Esophagus muscularis mucosa (tissue), 4 donors: Measurements from ENCODE around the gene SOCS3.

Experiments used
- EP300 ChIP-seq: sonication (generic); formaldehyde crosslinking; IDR thresholded peaks from one replicate; pipeline ENCODE4 v1.6.1; 2017; ENCODE audit warnings: antibody characterized with exemption
- POLR2A ChIP-seq: fragments of 450-650 bp; IDR thresholded peaks from one replicate; pipeline ENCODE4 v1.6.1; 2017; ENCODE audit warnings: antibody characterized with exemption, moderate library complexity, mild to moderate bottlenecking, low read depth
- TF ChIP-seq, protein P1 (sequence below), 3 experiments: fragments of 200-600 bp in 2 of 3; fragments of 450-650 bp in 1 of 3; sonication (generic) in 2 of 3; IDR thresholded peaks; one replicate each; pipeline ENCODE4 v1.5.1; 2017 to 2019; ENCODE audit warnings: antibody characterized with exemption in 3 of 3, mild to moderate bottlenecking in 2 of 3, moderate library complexity in 1 of 3

- TF ChIP-seq, protein P1, sequence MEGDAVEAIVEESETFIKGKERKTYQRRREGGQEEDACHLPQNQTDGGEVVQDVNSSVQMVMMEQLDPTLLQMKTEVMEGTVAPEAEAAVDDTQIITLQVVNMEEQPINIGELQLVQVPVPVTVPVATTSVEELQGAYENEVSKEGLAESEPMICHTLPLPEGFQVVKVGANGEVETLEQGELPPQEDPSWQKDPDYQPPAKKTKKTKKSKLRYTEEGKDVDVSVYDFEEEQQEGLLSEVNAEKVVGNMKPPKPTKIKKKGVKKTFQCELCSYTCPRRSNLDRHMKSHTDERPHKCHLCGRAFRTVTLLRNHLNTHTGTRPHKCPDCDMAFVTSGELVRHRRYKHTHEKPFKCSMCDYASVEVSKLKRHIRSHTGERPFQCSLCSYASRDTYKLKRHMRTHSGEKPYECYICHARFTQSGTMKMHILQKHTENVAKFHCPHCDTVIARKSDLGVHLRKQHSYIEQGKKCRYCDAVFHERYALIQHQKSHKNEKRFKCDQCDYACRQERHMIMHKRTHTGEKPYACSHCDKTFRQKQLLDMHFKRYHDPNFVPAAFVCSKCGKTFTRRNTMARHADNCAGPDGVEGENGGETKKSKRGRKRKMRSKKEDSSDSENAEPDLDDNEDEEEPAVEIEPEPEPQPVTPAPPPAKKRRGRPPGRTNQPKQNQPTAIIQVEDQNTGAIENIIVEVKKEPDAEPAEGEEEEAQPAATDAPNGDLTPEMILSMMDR (IDR thresholded peaks at IDR 0.05), result no peak
- TF ChIP-seq EP300 (no peak), POLR2A (no peak)
Observed at GRCh38 chr17:78401891-78402290, 42.0 kb upstream of the SOCS3 start.
